Tibial artery (tissue), 4 donors: ENCODE data around the gene ZNF726.
"Not testable (repeated sequence)": the region's sequence is repeated elsewhere in the genome, so short reads cannot be mapped to it uniquely, and the experiment has no call there.

Experiments used
- DNase-seq, 2 donors: peaks; one replicate each; pipeline ENCODE4 v3.0.0-alpha.2; 2019
- H3K27ac ChIP-seq, 2 donors: fragments of 200-600 bp; sonication (generic) in 1 of 2; 1 replicate in 1 of 2; 2 replicates in 1 of 2; pipeline ENCODE4 v1.5.1; 2018 to 2019; ENCODE audit warnings: mild to moderate bottlenecking in 1 of 2
- H3K27me3 ChIP-seq, 2 donors: fragments of 200-600 bp; sonication (generic) in 1 of 2; one replicate each; pipeline versions ENCODE4 v1.5.1 to v1.6.0; 2016 to 2019
- H3K36me3 ChIP-seq, 3 donors: fragments of 200-600 bp; sonication (generic) in 2 of 3; one replicate each; pipeline ENCODE4 v1.5.1; 2016 to 2019; ENCODE audit warnings: mild to moderate bottlenecking in 2 of 3
- H3K4me1 ChIP-seq, 4 donors: fragments of 200-600 bp; sonication (generic) in 2 of 4; 1 replicate in 3 of 4; 2 replicates in 1 of 4; pipeline ENCODE4 v1.5.1; 2016 to 2019
- H3K4me3 ChIP-seq, 2 donors: fragments of 200-600 bp; sonication (generic) in 1 of 2; 1 replicate in 1 of 2; 2 replicates in 1 of 2; pipeline ENCODE4 v1.5.1; 2018 to 2019; ENCODE audit warnings: mild to moderate bottlenecking in 2 of 2
- H3K9me3 ChIP-seq, 3 donors: fragments of 200-600 bp; sonication (generic) in 1 of 3; one replicate each; pipeline ENCODE4 v1.5.1; 2016 to 2019
- CTCF ChIP-seq, 2 experiments: fragments of 200-600 bp in 1 of 2; fragments of 450-650 bp in 1 of 2; IDR thresholded peaks; one replicate each; pipeline ENCODE4 v1.5.1; 2017 to 2019; ENCODE audit warnings: antibody characterized with exemption in 2 of 2, mild to moderate bottlenecking in 1 of 2, moderate library complexity in 1 of 2
- intact Hi-C: fragments of 100-400 bp; cut with DNase I; formaldehyde crosslinking; loops from one replicate; pipeline ENCODE4 v1.15.0; 2023; ENCODE audit warnings: low total_unique reads

Gene ZNF726

GRCh38 chr19:23882493-23882892 is 32.2 kb upstream of the ZNF726 start:
- Histone ChIP-seq H3K4me1 (no peaks in the 10 kb centered on the region), H3K27ac (no peak overlapping the region), H3K27me3 (no peaks in the 10 kb centered on the region), H3K36me3 (no peaks in the 10 kb centered on the region), H3K4me3 (no peak overlapping the region), H3K9me3 (no peaks in the 10 kb centered on the region)
- no peak for TF ChIP-seq CTCF (IDR thresholded peaks at IDR 0.05)
- DNase-seq, result no peak
- intact Hi-C loops, result no loop called here

- Histone ChIP-seq H3K4me1 (no peaks in the 10 kb centered on the region), H3K9me3 (no peaks in the 10 kb centered on the region), H3K27me3 (no peaks in the 10 kb centered on the region), H3K27ac (no peak overlapping the region), H3K36me3 (no peaks in the 10 kb centered on the region), H3K4me3 (no peak overlapping the region)
- DNase-seq, result no peak
- intact Hi-C loops, result no loop called here
- TF ChIP-seq CTCF (IDR thresholded peaks at IDR 0.05), result no peak
Observed at GRCh38 chr19:23884363-23884762, 30.3 kb upstream of the ZNF726 start.

GRCh38 chr19:23887642-23888041 is 27.0 kb upstream of the ZNF726 start:
- TF ChIP-seq CTCF (IDR thresholded peaks at IDR 0.05), result no peak
- Histone ChIP-seq H3K4me1 (no peaks in the 10 kb centered on the region), H3K36me3 (no peaks in the 10 kb centered on the region), H3K9me3 (no peaks in the 10 kb centered on the region), H3K4me3 (no peak overlapping the region), H3K27me3 (no peaks in the 10 kb centered on the region), H3K27ac (no peak overlapping the region)
- DNase-seq, result no peak
- intact Hi-C loops, result no loop called here

GRCh38 chr19:23896096-23896495 is 18.6 kb upstream of the ZNF726 start:
- DNase-seq, H3K27ac ChIP-seq, H3K9me3 ChIP-seq, H3K27me3 ChIP-seq, intact Hi-C loops, H3K36me3 ChIP-seq, H3K4me3 ChIP-seq, H3K4me1 ChIP-seq: not testable (repeated sequence)

GRCh38 chr19:23896912-23897311 is 17.8 kb upstream of the ZNF726 start:
- no peaks in the 10 kb centered on the region for H3K27me3 ChIP-seq
- H3K9me3 ChIP-seq, result no peaks in the 10 kb centered on the region

GRCh38 chr19:23901360-23901759 is 13.3 kb upstream of the ZNF726 start:
- H3K27ac ChIP-seq, result no peak overlapping the region
- TF ChIP-seq CTCF (IDR thresholded peaks at IDR 0.05), result no peak
- H3K9me3 ChIP-seq, result peaks cover 0 to 26% (median 22%) of the 10 kb centered on the region in 3 donors
- no peaks in the 10 kb centered on the region for H3K36me3 ChIP-seq
- no peak for DNase-seq
- H3K4me3 ChIP-seq, result no peak overlapping the region
- H3K4me1 ChIP-seq, result no peaks in the 10 kb centered on the region
- no peaks in the 10 kb centered on the region for H3K27me3 ChIP-seq
- intact Hi-C loops, result no loop called here

More at GRCh38 chr19:23896912-23897311, 17.8 kb upstream of the ZNF726 start:
- no peak for DNase-seq
- intact Hi-C loops, result no loop called here
- Histone ChIP-seq H3K27ac (no peak overlapping the region), H3K4me1 (no peaks in the 10 kb centered on the region), H3K36me3 (no peaks in the 10 kb centered on the region), H3K4me3 (no peak overlapping the region)
- TF ChIP-seq CTCF (IDR thresholded peaks at IDR 0.05), result no peak
